Gastroesophageal sphincter (tissue), 4 donors: ENCODE measurements around the gene KIAA1586. TPM values are rescaled to one million over a fixed set of nuclear protein-coding genes. Genes with fewer than 3 reads are reported as not detected.
A peak's percentile ranks its signal among the peaks of the same experiment; 100 is the strongest.
"Not testable (repeated sequence)": the region's sequence is repeated elsewhere in the genome, so short reads cannot be mapped to it uniquely, and the experiment has no call there.

Experiments used
- ATAC-seq: fragments of 150-250 bp; one replicate; pipeline ENCODE4 v1.9.1; 2016; ENCODE audit warnings: mild to moderate bottlenecking, moderate library complexity
- H3K27ac ChIP-seq, 4 donors: fragments of 200-600 bp; sonication (generic) in 3 of 4; 1 replicate in 3 of 4; 2 replicates in 1 of 4; pipeline ENCODE4 v1.5.1; 2016 to 2019
- H3K27me3 ChIP-seq: fragments of 200-600 bp; sonication (generic); one replicate; pipeline ENCODE4 v1.5.1; 2019
- H3K36me3 ChIP-seq, 2 donors: fragments of 200-600 bp; sonication (generic); one replicate each; pipeline ENCODE4 v1.5.1; 2019; ENCODE audit warnings: control low read depth in 1 of 2
- H3K4me1 ChIP-seq, 3 donors: fragments of 200-600 bp; sonication (generic); 1 replicate in 2 of 3; 2 replicates in 1 of 3; pipeline ENCODE4 v1.5.1; 2016 to 2019; ENCODE audit warnings: control low read depth in 2 of 3
- H3K4me3 ChIP-seq, 2 donors: fragments of 200-600 bp; sonication (generic); one replicate each; pipeline ENCODE4 v1.5.1; 2019; ENCODE audit warnings: mild to moderate bottlenecking in 1 of 2, moderate library complexity in 1 of 2
- H3K9me3 ChIP-seq, 3 donors: fragments of 200-600 bp; sonication (generic); one replicate each; pipeline ENCODE4 v1.5.1; 2017 to 2019; ENCODE audit warnings: control low read depth in 2 of 3
- EP300 ChIP-seq: sonication (generic); formaldehyde crosslinking; IDR thresholded peaks from one replicate; pipeline ENCODE4 v1.6.1; 2017; ENCODE audit warnings: antibody characterized with exemption, mild to moderate bottlenecking
- POLR2A ChIP-seq, 2 donors: fragments of 450-650 bp; IDR thresholded peaks; one replicate each; pipeline ENCODE4 v1.6.1; 2017; ENCODE audit warnings: antibody characterized with exemption in 2 of 2, mild to moderate bottlenecking in 2 of 2, moderate library complexity in 1 of 2
- POLR2AphosphoS5 ChIP-seq: sonication (generic); formaldehyde crosslinking; IDR thresholded peaks from one replicate; pipeline ENCODE4 v1.6.1; 2017; ENCODE audit warnings: antibody characterized with exemption
- WGBS, 2 donors: methylation state at CpG; one replicate each; pipeline ENCODE4 v1.1.5; 2018; ENCODE audit warnings: low coverage in 1 of 2; 5-methylcytosine and 5-hydroxymethylcytosine counted together
- total RNA-seq, 4 donors: library from RNA; depleted of rRNA; stranded (reverse); fragments of >200 nt; gene quantifications; one replicate each; pipeline ENCODE4 v1.1.0, GENCODE V29; 2016
- TF ChIP-seq, protein P1 (sequence below), 4 experiments: fragments of 200-600 bp in 2 of 4; fragments of 450-650 bp in 2 of 4; sonication (generic) in 1 of 4; IDR thresholded peaks; one replicate each; pipeline ENCODE4 v1.5.1; 2017 to 2019; ENCODE audit warnings: antibody characterized with exemption in 4 of 4, mild to moderate bottlenecking in 2 of 4, moderate library complexity in 2 of 4

KIAA1586 gene, protein sequence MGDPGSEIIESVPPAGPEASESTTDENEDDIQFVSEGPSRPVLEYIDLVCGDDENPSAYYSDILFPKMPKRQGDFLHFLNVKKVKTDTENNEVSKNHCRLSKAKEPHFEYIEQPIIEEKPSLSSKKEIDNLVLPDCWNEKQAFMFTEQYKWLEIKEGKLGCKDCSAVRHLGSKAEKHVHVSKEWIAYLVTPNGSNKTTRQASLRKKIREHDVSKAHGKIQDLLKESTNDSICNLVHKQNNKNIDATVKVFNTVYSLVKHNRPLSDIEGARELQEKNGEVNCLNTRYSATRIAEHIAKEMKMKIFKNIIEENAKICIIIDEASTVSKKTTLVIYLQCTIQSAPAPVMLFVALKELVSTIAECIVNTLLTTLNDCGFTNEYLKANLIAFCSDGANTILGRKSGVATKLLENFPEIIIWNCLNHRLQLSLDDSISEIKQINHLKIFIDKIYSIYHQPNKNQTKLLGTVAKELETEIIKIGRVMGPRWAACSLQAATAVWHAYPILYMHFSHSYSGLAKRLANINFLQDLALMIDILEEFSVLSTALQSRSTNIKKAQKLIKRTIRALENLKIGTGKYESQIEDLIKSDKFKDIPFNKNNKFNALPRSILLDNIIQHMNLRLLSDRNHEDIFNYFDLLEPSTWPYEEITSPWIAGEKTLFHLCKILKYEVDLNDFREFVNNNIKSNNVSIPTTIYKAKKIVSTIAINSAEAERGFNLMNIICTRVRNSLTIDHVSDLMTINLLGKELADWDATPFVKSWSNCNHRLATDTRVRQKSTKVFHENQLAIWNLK
- total RNA-seq, result 10 to 100 TPM in 2 of 4 donors, 1 to 10 TPM in 2; 6.6 to 27.9 (median 10.2) TPM

DNA sequence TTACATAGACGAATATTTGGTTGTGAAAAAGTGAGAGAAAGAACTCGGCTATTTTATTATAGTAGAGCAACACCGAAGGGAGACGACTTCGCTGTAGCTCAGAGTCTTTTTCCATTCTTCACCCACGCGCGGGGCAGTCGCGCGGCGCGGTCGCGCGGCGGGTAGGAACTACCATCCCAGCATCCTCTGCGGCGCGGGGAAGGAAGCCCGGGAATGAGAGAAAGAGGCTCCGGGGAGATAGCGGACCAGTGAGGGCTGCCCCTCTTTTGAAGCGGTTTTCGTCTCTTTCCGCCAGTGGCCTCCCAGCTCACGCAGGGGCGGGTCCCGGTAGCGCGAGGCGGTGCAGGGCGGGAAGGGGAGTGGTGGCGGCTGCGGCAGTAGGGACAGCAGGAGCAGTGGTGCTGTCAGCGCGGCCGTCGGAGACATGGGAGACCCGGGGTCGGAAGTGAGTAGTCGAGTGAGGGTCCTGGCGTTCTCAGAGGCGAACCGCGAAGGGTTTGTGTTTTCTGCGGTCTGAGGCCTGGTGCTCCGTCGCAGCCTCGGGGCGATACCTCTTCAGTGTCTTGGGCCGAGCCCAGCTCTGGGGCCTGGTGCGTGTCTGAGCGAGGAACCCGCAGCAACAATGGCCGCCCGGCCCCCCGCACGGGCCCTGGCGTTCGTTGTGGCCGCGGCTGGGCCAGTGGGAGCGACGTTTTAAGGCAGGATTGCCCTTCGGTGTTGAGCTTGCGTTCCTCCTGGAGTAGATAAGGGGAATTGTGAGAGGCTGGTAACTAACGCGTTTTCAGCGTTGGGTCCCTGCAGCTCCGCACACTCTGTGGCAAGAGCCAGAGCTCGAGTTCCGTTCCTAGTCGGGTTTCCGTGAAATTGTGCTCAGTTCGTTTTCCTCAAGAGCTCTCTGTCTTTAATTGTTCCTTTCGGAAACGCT is at the start of gene KIAA1586:
Gene KIAA1586 (plus strand): TSS at position 362 of the 925 bp plus-strand sequence. CDS start 63 bp downstream, at position 425.
- H3K9me3 ChIP-seq, H3K27me3 ChIP-seq: not testable (repeated sequence)
- WGBS, 2 donors, result 0 to 6% methylated on average over 2 to 17 of the region's 78 CpGs
- TF ChIP-seq, protein P1, sequence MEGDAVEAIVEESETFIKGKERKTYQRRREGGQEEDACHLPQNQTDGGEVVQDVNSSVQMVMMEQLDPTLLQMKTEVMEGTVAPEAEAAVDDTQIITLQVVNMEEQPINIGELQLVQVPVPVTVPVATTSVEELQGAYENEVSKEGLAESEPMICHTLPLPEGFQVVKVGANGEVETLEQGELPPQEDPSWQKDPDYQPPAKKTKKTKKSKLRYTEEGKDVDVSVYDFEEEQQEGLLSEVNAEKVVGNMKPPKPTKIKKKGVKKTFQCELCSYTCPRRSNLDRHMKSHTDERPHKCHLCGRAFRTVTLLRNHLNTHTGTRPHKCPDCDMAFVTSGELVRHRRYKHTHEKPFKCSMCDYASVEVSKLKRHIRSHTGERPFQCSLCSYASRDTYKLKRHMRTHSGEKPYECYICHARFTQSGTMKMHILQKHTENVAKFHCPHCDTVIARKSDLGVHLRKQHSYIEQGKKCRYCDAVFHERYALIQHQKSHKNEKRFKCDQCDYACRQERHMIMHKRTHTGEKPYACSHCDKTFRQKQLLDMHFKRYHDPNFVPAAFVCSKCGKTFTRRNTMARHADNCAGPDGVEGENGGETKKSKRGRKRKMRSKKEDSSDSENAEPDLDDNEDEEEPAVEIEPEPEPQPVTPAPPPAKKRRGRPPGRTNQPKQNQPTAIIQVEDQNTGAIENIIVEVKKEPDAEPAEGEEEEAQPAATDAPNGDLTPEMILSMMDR (IDR thresholded peaks at IDR 0.05), result peak in 1 of 4 experiments; percentile 22
- TF ChIP-seq POLR2A (IDR thresholded peaks at IDR 0.05) (peak; percentile 61 to 74), POLR2AphosphoS5 (peak; percentile 84)
- H3K36me3 ChIP-seq, result peaks cover 0 to 17% of the 10 kb centered on the region in 2 donors
- H3K4me1 ChIP-seq, result peaks cover 7 to 27% (median 7%) of the 10 kb centered on the region in 3 donors
- H3K4me3 ChIP-seq, result peak within 1 kb of the TSS; percentile 38 to 56
- peak; percentile 99 for ATAC-seq
- peak within 1 kb of the TSS in 3 of 4 donors; percentile 79 to 87 (median 79) for H3K27ac ChIP-seq

DNA sequence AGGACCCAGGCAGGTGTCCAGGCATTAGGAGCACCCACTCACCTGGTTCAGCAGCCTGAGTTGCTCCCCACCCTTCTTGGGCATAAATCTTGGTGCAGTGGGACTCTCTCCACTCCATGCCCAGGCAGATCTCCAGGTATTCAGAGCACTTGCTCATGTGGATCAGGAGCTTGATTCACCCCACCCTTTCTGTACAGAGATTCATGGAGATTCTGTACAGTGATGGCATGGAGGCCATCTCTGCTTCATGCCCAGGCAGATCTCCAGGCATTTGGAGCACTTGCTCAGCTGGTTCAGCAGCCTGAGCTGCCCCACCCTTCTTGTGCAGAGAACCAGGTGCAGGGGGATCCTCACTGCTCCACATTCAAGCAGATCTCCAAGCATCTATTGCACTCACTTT is 47.4 kb upstream of the KIAA1586 start:
- no peak for TF ChIP-seq POLR2AphosphoS5
- H3K9me3 ChIP-seq, result peaks cover 0 to 9% (median 0%) of the 10 kb centered on the region in 3 donors
- H3K4me3 ChIP-seq, result no peak overlapping the region
- H3K4me1 ChIP-seq, result no peaks in the 10 kb centered on the region
- no peak for ATAC-seq
- no peaks in the 10 kb centered on the region for H3K27me3 ChIP-seq
- no peak overlapping the region for H3K27ac ChIP-seq
- H3K36me3 ChIP-seq, result no peaks in the 10 kb centered on the region

DNA sequence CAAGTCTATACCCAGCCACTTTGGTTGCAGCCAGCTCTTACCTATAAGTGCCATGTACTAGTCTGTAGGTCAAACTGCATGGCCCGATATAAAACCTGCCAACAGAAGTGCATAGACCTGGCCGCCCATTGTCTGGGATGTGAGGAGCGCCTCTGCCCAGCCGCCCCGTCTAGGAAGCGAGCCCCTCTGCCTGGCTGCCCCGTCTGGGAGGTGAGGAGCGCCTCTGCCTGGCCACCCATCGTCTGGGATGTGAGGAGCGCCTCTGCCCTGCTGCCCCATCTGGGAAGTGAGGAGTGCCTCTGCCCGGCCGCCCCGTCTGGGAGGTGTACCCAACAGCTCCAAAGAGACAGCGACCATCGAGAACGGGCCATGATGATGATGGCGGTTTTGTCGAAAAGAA is 46.7 kb upstream of the KIAA1586 start:
- H3K4me1 ChIP-seq, H3K36me3 ChIP-seq, H3K27ac ChIP-seq, H3K9me3 ChIP-seq, ATAC-seq, H3K27me3 ChIP-seq, H3K4me3 ChIP-seq: not testable (repeated sequence)
- 100% methylated on average over 2 of the region's 18 CpGs; no CpG with 5 or more reads in 1 of the 2 donors for WGBS, 2 donors

DNA sequence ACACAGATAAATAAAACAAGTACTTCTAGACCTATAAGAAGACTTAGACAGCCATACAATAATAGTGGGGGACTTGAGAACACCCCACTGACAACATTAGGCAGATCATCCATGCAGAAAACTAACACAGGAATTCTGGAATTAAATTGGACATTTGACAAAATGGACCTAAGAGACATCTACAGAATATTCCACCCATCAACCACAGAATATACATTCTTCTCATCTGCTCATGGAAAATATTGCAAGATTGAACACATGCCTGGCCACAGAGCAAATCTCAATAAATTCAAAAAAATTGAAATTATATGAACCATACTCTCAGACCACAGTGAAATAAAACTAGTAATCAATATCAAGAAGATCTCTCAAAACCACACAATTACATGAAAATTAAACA is 44.3 kb upstream of the KIAA1586 start:
- H3K27me3 ChIP-seq, result no peaks in the 10 kb centered on the region
- TF ChIP-seq EP300, result no peak
- TF ChIP-seq, protein P1 (IDR thresholded peaks at IDR 0.05), result no peak
- TF ChIP-seq POLR2AphosphoS5, result no peak
- no peak for TF ChIP-seq POLR2A (IDR thresholded peaks at IDR 0.05)
- no peaks in the 10 kb centered on the region for H3K36me3 ChIP-seq

DNA sequence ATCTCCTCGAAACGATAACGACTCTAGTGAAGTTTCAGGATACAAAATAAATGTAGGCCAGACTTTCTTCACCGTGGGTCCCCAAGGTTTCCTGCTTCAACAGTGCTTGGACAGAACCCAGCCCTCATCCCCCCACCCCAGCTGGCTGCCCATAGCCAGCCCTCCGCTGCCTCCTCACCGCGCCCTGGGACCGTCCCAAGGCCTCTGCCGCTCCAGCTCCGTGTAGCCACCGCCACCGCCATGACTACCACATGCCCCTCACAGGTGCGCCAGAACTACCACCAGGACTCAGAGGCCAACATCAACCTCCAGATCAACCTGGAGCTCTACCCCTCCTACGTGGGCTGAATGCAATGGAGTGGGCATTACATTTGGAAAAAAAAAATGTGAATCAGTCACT is 42.2 kb upstream of the KIAA1586 start:
- Histone ChIP-seq H3K4me1 (no peaks in the 10 kb centered on the region), H3K36me3 (no peaks in the 10 kb centered on the region), H3K9me3 (peaks cover 0 to 3% (median 0%) of the 10 kb centered on the region in 3 donors), H3K27me3 (no peaks in the 10 kb centered on the region), H3K4me3 (no peak overlapping the region), H3K27ac (no peak overlapping the region)
- no peak for TF ChIP-seq POLR2AphosphoS5
- TF ChIP-seq, protein P1 (IDR thresholded peaks at IDR 0.05), result no peak
- no peak for TF ChIP-seq EP300
- TF ChIP-seq POLR2A (IDR thresholded peaks at IDR 0.05), result no peak
- ATAC-seq, result no peak
- WGBS, 2 donors, result 94 to 96% methylated on average over 8 to 13 of the region's 14 CpGs

More for the DNA sequence above, 44.3 kb upstream of the KIAA1586 start:
- no peak overlapping the region for H3K4me3 ChIP-seq
- no peaks in the 10 kb centered on the region for H3K4me1 ChIP-seq
- H3K27ac ChIP-seq, result no peak overlapping the region
- no peak for ATAC-seq
- peaks cover 0 to 9% (median 0%) of the 10 kb centered on the region in 3 donors for H3K9me3 ChIP-seq
